Keratinocyte (primary cell): Measurements from ENCODE around the gene TRPM3. TPM values are rescaled to one million over a fixed set of nuclear protein-coding genes. Genes with fewer than 3 reads are reported as not detected.

Experiments used
- DNase-seq: peaks from one replicate; pipeline ENCODE4 v3.0.0-alpha.2; 2011; ENCODE audit warnings: low read depth, missing footprints, low spot score
- FAIRE-seq: peaks from 2 replicates; lab custom pipeline; 2011; peaks lifted over from hg19 to GRCh38; lab: Jason Lieb, UNC
- H2AFZ ChIP-seq: 2 replicates; pipeline ENCODE4 v1.6.0; 2012; ENCODE audit warnings: low read length, control low read depth, inconsistent platforms; ENCODE audit not compliant: control insufficient read depth
- H3K27ac ChIP-seq: 2 replicates; pipeline ENCODE4 v1.5.1; 2011; ENCODE audit warnings: low read length; ENCODE audit not compliant: control insufficient read depth, insufficient read depth
- H3K27me3 ChIP-seq: 3 replicates; pipeline ENCODE4 v1.6.0; 2011; ENCODE audit warnings: low read length; ENCODE audit not compliant: control insufficient read depth, insufficient read depth; ENCODE audit errors: extremely low read depth
- H3K36me3 ChIP-seq, 2 experiments: 2 replicates in 1 of 2; 3 replicates in 1 of 2; pipeline ENCODE4 v1.5.1; 2011; ENCODE audit warnings: low read length in 2 of 2, mild to moderate bottlenecking in 1 of 2; ENCODE audit not compliant: control insufficient read depth in 2 of 2, insufficient read depth in 2 of 2; ENCODE audit errors: extremely low read depth in 1 of 2
- H3K4me1 ChIP-seq: 3 replicates; pipeline ENCODE4 v1.5.1; 2011; ENCODE audit warnings: low read length; ENCODE audit not compliant: control insufficient read depth, insufficient read depth; ENCODE audit errors: extremely low read depth
- H3K4me2 ChIP-seq: 3 replicates; pipeline ENCODE4 v1.6.0; 2011; ENCODE audit warnings: low read depth, low read length; ENCODE audit not compliant: control insufficient read depth, insufficient read depth; ENCODE audit errors: extremely low read depth
- H3K4me3 ChIP-seq, 3 experiments: fragments of 200-600 bp in 1 of 3; sonication (generic) in 1 of 3; 2 replicates in 2 of 3; 3 replicates in 1 of 3; pipeline ENCODE4 v1.5.1; 2011 to 2016; ENCODE audit warnings: low read length in 3 of 3, mild to moderate bottlenecking in 3 of 3, control low read depth in 2 of 3, inconsistent platforms in 1 of 3, low read depth in 1 of 3, mixed read lengths in 1 of 3, mixed run types in 1 of 3, moderate library complexity in 1 of 3; ENCODE audit not compliant: control insufficient read depth in 2 of 3, insufficient read depth in 2 of 3; ENCODE audit errors: extremely low read depth in 1 of 3
- H3K79me2 ChIP-seq: 2 replicates; pipeline ENCODE4 v1.6.0; 2012; ENCODE audit warnings: low read length; ENCODE audit not compliant: control insufficient read depth, insufficient read depth
- H3K9ac ChIP-seq: 3 replicates; pipeline ENCODE4 v1.6.0; 2011; ENCODE audit warnings: low read length; ENCODE audit not compliant: control insufficient read depth, insufficient read depth; ENCODE audit errors: extremely low read depth
- H3K9me1 ChIP-seq: 3 replicates; pipeline ENCODE4 v1.6.0; 2011; ENCODE audit warnings: low read length; ENCODE audit not compliant: control insufficient read depth, insufficient read depth; ENCODE audit errors: extremely low read depth
- H3K9me3 ChIP-seq: 2 replicates; pipeline ENCODE4 v1.5.1; 2012; ENCODE audit warnings: low read depth, low read length; ENCODE audit not compliant: control insufficient read depth
- H4K20me1 ChIP-seq: 3 replicates; pipeline ENCODE4 v1.6.0; 2011; ENCODE audit warnings: low read length; ENCODE audit not compliant: control insufficient read depth, insufficient read depth; ENCODE audit errors: extremely low read depth
- CTCF ChIP-seq, 3 experiments: IDR thresholded peaks in 1 of 3; conservative IDR thresholded peaks in 1 of 3; optimal IDR thresholded peaks in 1 of 3; 2 replicates in 2 of 3; 3 replicates in 1 of 3; pipeline versions ENCODE3 to v1.5.1; 2011; ENCODE audit warnings: low read length in 3 of 3, mild to moderate bottlenecking in 3 of 3, moderate library complexity in 2 of 3, control low read depth in 1 of 3, inconsistent platforms in 1 of 3; ENCODE audit not compliant: insufficient read depth in 2 of 3; ENCODE audit errors: extremely low read depth in 1 of 3
- EZH2 ChIP-seq: IDR thresholded peaks from one replicate; pipeline ENCODE4 v1.6.1; 2012; ENCODE audit warnings: inconsistent platforms, mild to moderate bottlenecking, low read length, moderate library complexity
- dilution Hi-C: fragments of 300-500 bp; cut with MboI; formaldehyde crosslinking; loops from one replicate; pipeline ENCODE4 v1.7.0; 2020; ENCODE audit warnings: low sequenced_read_pairs; ENCODE audit not compliant: extremely low pct_ligation_motif_present
- polyA plus RNA-seq, 5 experiments: library from polyadenylated mRNA; depleted of rRNA in 3 of 5; stranded (reverse) in 3 of 5; stranded (forward) in 1 of 5; unstranded in 1 of 5; fragments of >200 nt; gene quantifications; 1 replicate in 1 of 5; 2 replicates in 3 of 5; 3 replicates in 1 of 5; pipeline versions ENCODE4 v1.2.1 to v1.2.3, GENCODE V29; 2011 to 2012; ENCODE audit warnings: missing spikeins in 2 of 5, low read depth in 1 of 5, low replicate concordance in 1 of 5

Gene TRPM3
- polyA plus RNA-seq, 1 donor (not counting 4 experiments of a cell fraction or from before 2014, with no cell fraction given), result 0.03 TPM

- FAIRE-seq, result no peak
- no peaks in the 10 kb centered on the region for H3K9me3 ChIP-seq
- no peaks in the 10 kb centered on the region for H4K20me1 ChIP-seq
- H3K27me3 ChIP-seq, result peaks cover 3% of the 10 kb centered on the region
- H2AFZ ChIP-seq, result no peak overlapping the region
- H3K9me1 ChIP-seq, result no peaks in the 10 kb centered on the region
- DNase-seq, result no peak
- no peak overlapping the region for H3K9ac ChIP-seq
- H3K27ac ChIP-seq, result no peak overlapping the region
- no peak overlapping the region for H3K4me3 ChIP-seq
- H3K4me1 ChIP-seq, result no peaks in the 10 kb centered on the region
- H3K4me2 ChIP-seq, result no peak overlapping the region
- TF ChIP-seq EZH2 (no peak), CTCF (optimal IDR thresholded peaks at IDR 0.05 in 1 of 3, IDR thresholded peaks at IDR 0.05 in 1 of 3, conservative IDR thresholded peaks at IDR 0.05 in 1 of 3; ENCODE audit: extremely low read depth in 1 of 3, insufficient read depth in 2 of 3, low read length in 3 of 3) (no peak)
- H3K79me2 ChIP-seq, result no peaks in the 10 kb centered on the region
- dilution Hi-C loops, result no loop called here
- no peaks in the 10 kb centered on the region for H3K36me3 ChIP-seq
Observed at GRCh38 chr9:71037521-71037920, 83.9 kb downstream of the TRPM3 start.

GRCh38 chr9:71036501-71036900 lies 84.9 kb downstream of the TRPM3 start:
- no peak for DNase-seq

More at GRCh38 chr9:71036501-71036900, 84.9 kb downstream of the TRPM3 start:
- H3K9me1 ChIP-seq, result no peaks in the 10 kb centered on the region
- TF ChIP-seq CTCF (optimal IDR thresholded peaks at IDR 0.05 in 1 of 3, IDR thresholded peaks at IDR 0.05 in 1 of 3, conservative IDR thresholded peaks at IDR 0.05 in 1 of 3; ENCODE audit: extremely low read depth in 1 of 3, insufficient read depth in 2 of 3, low read length in 3 of 3) (no peak), EZH2 (no peak)
- H3K27ac ChIP-seq, result no peak overlapping the region
- H3K79me2 ChIP-seq, result no peaks in the 10 kb centered on the region
- no peaks in the 10 kb centered on the region for H4K20me1 ChIP-seq
- H2AFZ ChIP-seq, result no peak overlapping the region
- peaks cover 3% of the 10 kb centered on the region for H3K27me3 ChIP-seq
- FAIRE-seq, result no peak
- H3K9me3 ChIP-seq, result no peaks in the 10 kb centered on the region
- H3K4me1 ChIP-seq, result no peaks in the 10 kb centered on the region
- dilution Hi-C loops, result no loop called here
- no peaks in the 10 kb centered on the region for H3K36me3 ChIP-seq
- no peak overlapping the region for H3K4me2 ChIP-seq
- H3K4me3 ChIP-seq, result no peak overlapping the region
- H3K9ac ChIP-seq, result no peak overlapping the region
